Measurements from ENCODE around the gene OPCML.

OPCML gene

GRCh38 chr11:133384731-133385130, 147.6 kb downstream of the OPCML start:
- Histone ChIP-seq H3K4me3 (ENCODE audit: low read length) (no peak overlapping the region), H3K9me3 (ENCODE audit: low read length) (no peaks in the 10 kb centered on the region), H2AFZ (ENCODE audit: low read depth, low read length) (no peak overlapping the region), H3K4me1 (ENCODE audit: insufficient read depth, low read length) (no peaks in the 10 kb centered on the region), H3K27me3 (ENCODE audit: insufficient read depth, low read length) (no peaks in the 10 kb centered on the region), H3K36me3 (ENCODE audit: insufficient read depth, low read length) (no peaks in the 10 kb centered on the region)

GRCh38 chr11:133383689-133384088, 148.6 kb downstream of the OPCML start:
- no peaks in the 10 kb centered on the region for H3K4me1 ChIP-seq (ENCODE audit: insufficient read depth, low read length)
- H3K36me3 ChIP-seq (ENCODE audit: insufficient read depth, low read length), result no peaks in the 10 kb centered on the region
- H3K9me3 ChIP-seq (ENCODE audit: low read length), result no peaks in the 10 kb centered on the region
- H3K27me3 ChIP-seq (ENCODE audit: insufficient read depth, low read length), result no peaks in the 10 kb centered on the region
- H3K4me3 ChIP-seq (ENCODE audit: low read length), result no peak overlapping the region
- H2AFZ ChIP-seq (ENCODE audit: low read depth, low read length), result no peak overlapping the region

- no peak overlapping the region for H3K4me3 ChIP-seq (ENCODE audit: low read length)
- no peak overlapping the region for H2AFZ ChIP-seq (ENCODE audit: low read depth, low read length)
- H3K4me1 ChIP-seq (ENCODE audit: insufficient read depth, low read length), result no peaks in the 10 kb centered on the region
- no peaks in the 10 kb centered on the region for H3K9me3 ChIP-seq (ENCODE audit: low read length)
- no peaks in the 10 kb centered on the region for H3K27me3 ChIP-seq (ENCODE audit: insufficient read depth, low read length)
- H3K36me3 ChIP-seq (ENCODE audit: insufficient read depth, low read length), result no peaks in the 10 kb centered on the region
Observed at GRCh38 chr11:133383201-133383600, 149.1 kb downstream of the OPCML start.

- H3K36me3 ChIP-seq (ENCODE audit: insufficient read depth, low read length), result no peaks in the 10 kb centered on the region
- H2AFZ ChIP-seq (ENCODE audit: low read depth, low read length), result no peak overlapping the region
Observed at GRCh38 chr11:133382131-133382812, 150.0 kb downstream of the OPCML start.

GRCh38 chr11:133381761-133382130, 150.6 kb downstream of the OPCML start:
- Histone ChIP-seq H3K27me3 (ENCODE audit: insufficient read depth, low read length) (no peaks in the 10 kb centered on the region), H3K4me3 (ENCODE audit: low read length) (no peak overlapping the region), H3K9me3 (ENCODE audit: low read length) (no peaks in the 10 kb centered on the region), H3K4me1 (ENCODE audit: insufficient read depth, low read length) (no peaks in the 10 kb centered on the region), H3K36me3 (ENCODE audit: insufficient read depth, low read length) (no peaks in the 10 kb centered on the region), H2AFZ (ENCODE audit: low read depth, low read length) (no peak overlapping the region)

More at GRCh38 chr11:133382131-133382812, 150.0 kb downstream of the OPCML start:
- Histone ChIP-seq H3K4me3 (ENCODE audit: low read length) (no peak overlapping the region), H3K27me3 (ENCODE audit: insufficient read depth, low read length) (no peaks in the 10 kb centered on the region), H3K4me1 (ENCODE audit: insufficient read depth, low read length) (no peaks in the 10 kb centered on the region), H3K9me3 (ENCODE audit: low read length) (no peaks in the 10 kb centered on the region)

- H2AFZ ChIP-seq (ENCODE audit: low read depth, low read length), result no peak overlapping the region
- peaks cover 16% of the 10 kb centered on the region for H3K4me1 ChIP-seq (ENCODE audit: insufficient read depth, low read length)
- no peak overlapping the region for H3K4me3 ChIP-seq (ENCODE audit: low read length)
- no peaks in the 10 kb centered on the region for H3K9me3 ChIP-seq (ENCODE audit: low read length)
- H3K27me3 ChIP-seq (ENCODE audit: insufficient read depth, low read length), result no peaks in the 10 kb centered on the region
- no peaks in the 10 kb centered on the region for H3K36me3 ChIP-seq (ENCODE audit: insufficient read depth, low read length)
Observed at GRCh38 chr11:133366147-133366546, 166.2 kb downstream of the OPCML start.

GRCh38 chr11:133362916-133363315, 169.4 kb downstream of the OPCML start:
- no peak overlapping the region for H3K4me3 ChIP-seq (ENCODE audit: low read length)
- no peaks in the 10 kb centered on the region for H3K27me3 ChIP-seq (ENCODE audit: insufficient read depth, low read length)

GRCh38 chr11:133362156-133362555, 170.1 kb downstream of the OPCML start:
- H3K4me3 ChIP-seq (ENCODE audit: low read length), result no peak overlapping the region
- H3K9me3 ChIP-seq (ENCODE audit: low read length), result no peaks in the 10 kb centered on the region
- no peaks in the 10 kb centered on the region for H3K36me3 ChIP-seq (ENCODE audit: insufficient read depth, low read length)
- H2AFZ ChIP-seq (ENCODE audit: low read depth, low read length), result no peak overlapping the region
- peaks cover 16% of the 10 kb centered on the region for H3K4me1 ChIP-seq (ENCODE audit: insufficient read depth, low read length)
- no peaks in the 10 kb centered on the region for H3K27me3 ChIP-seq (ENCODE audit: insufficient read depth, low read length)

More at GRCh38 chr11:133362916-133363315, 169.4 kb downstream of the OPCML start:
- Histone ChIP-seq H3K36me3 (ENCODE audit: insufficient read depth, low read length) (no peaks in the 10 kb centered on the region), H3K4me1 (ENCODE audit: insufficient read depth, low read length) (peaks cover 16% of the 10 kb centered on the region), H2AFZ (ENCODE audit: low read depth, low read length) (no peak overlapping the region), H3K9me3 (ENCODE audit: low read length) (no peaks in the 10 kb centered on the region)

GRCh38 chr11:133361689-133361994, 170.7 kb downstream of the OPCML start:
- Histone ChIP-seq H3K4me3 (ENCODE audit: low read length) (no peak overlapping the region), H3K36me3 (ENCODE audit: insufficient read depth, low read length) (no peaks in the 10 kb centered on the region), H3K27me3 (ENCODE audit: insufficient read depth, low read length) (no peaks in the 10 kb centered on the region), H3K9me3 (ENCODE audit: low read length) (no peaks in the 10 kb centered on the region), H2AFZ (ENCODE audit: low read depth, low read length) (no peak overlapping the region), H3K4me1 (ENCODE audit: insufficient read depth, low read length) (peaks cover 14% of the 10 kb centered on the region)

- Histone ChIP-seq H2AFZ (ENCODE audit: low read depth, low read length) (no peak overlapping the region), H3K4me3 (ENCODE audit: low read length) (no peak overlapping the region), H3K36me3 (ENCODE audit: insufficient read depth, low read length) (no peaks in the 10 kb centered on the region), H3K9me3 (ENCODE audit: low read length) (no peaks in the 10 kb centered on the region), H3K27me3 (ENCODE audit: insufficient read depth, low read length) (no peaks in the 10 kb centered on the region), H3K4me1 (ENCODE audit: insufficient read depth, low read length) (peaks cover 8% of the 10 kb centered on the region)
Observed at GRCh38 chr11:133360860-133361688, 171.2 kb downstream of the OPCML start.

- Histone ChIP-seq H3K36me3 (ENCODE audit: insufficient read depth, low read length) (no peaks in the 10 kb centered on the region), H3K4me1 (ENCODE audit: insufficient read depth, low read length) (no peaks in the 10 kb centered on the region), H3K27me3 (ENCODE audit: insufficient read depth, low read length) (no peaks in the 10 kb centered on the region), H2AFZ (ENCODE audit: low read depth, low read length) (no peak overlapping the region), H3K9me3 (ENCODE audit: low read length) (no peaks in the 10 kb centered on the region), H3K4me3 (ENCODE audit: low read length) (no peak overlapping the region)
Observed at GRCh38 chr11:133355095-133355494, 177.2 kb downstream of the OPCML start.

GRCh38 chr11:133354069-133354468, 178.2 kb downstream of the OPCML start:
- H3K9me3 ChIP-seq (ENCODE audit: low read length), result no peaks in the 10 kb centered on the region
- H2AFZ ChIP-seq (ENCODE audit: low read depth, low read length), result no peak overlapping the region
- H3K4me1 ChIP-seq (ENCODE audit: insufficient read depth, low read length), result no peaks in the 10 kb centered on the region
- no peak overlapping the region for H3K4me3 ChIP-seq (ENCODE audit: low read length)
- H3K36me3 ChIP-seq (ENCODE audit: insufficient read depth, low read length), result no peaks in the 10 kb centered on the region
- H3K27me3 ChIP-seq (ENCODE audit: insufficient read depth, low read length), result no peaks in the 10 kb centered on the region

GRCh38 chr11:133350045-133350444, 182.3 kb downstream of the OPCML start:
- Histone ChIP-seq H2AFZ (ENCODE audit: low read depth, low read length) (no peak overlapping the region), H3K9me3 (ENCODE audit: low read length) (no peaks in the 10 kb centered on the region), H3K4me1 (ENCODE audit: insufficient read depth, low read length) (no peaks in the 10 kb centered on the region), H3K4me3 (ENCODE audit: low read length) (no peak overlapping the region), H3K36me3 (ENCODE audit: insufficient read depth, low read length) (no peaks in the 10 kb centered on the region), H3K27me3 (ENCODE audit: insufficient read depth, low read length) (no peaks in the 10 kb centered on the region)

All from neuron (in vitro differentiated cells).